Glutamatergic neuron (in vitro differentiated cells): Measurements from ENCODE around the gene IPO4. TPM values are rescaled to one million over a fixed set of nuclear protein-coding genes. Genes with fewer than 3 reads are reported as not detected.

Experiments used
- DNase-seq: peaks from one replicate; pipeline ENCODE4 v3.0.0; 2022
- H3K27ac Mint-ChIP-seq: one replicate; pipeline ENCODE4 v1.8.0; 2020; ENCODE audit warnings: mild to moderate bottlenecking, mixed read lengths, inconsistent platforms; ENCODE audit not compliant: unreplicated experiment
- H3K27me3 Mint-ChIP-seq: one replicate; pipeline ENCODE4 v1.8.0; 2020; ENCODE audit warnings: mild to moderate bottlenecking, moderate library complexity, mixed read lengths, inconsistent platforms; ENCODE audit not compliant: unreplicated experiment
- H3K36me3 Mint-ChIP-seq: one replicate; pipeline ENCODE4 v1.8.0; 2020; ENCODE audit warnings: mild to moderate bottlenecking, mixed read lengths, inconsistent platforms; ENCODE audit not compliant: unreplicated experiment
- H3K4me1 Mint-ChIP-seq: one replicate; pipeline ENCODE4 v1.8.0; 2020; ENCODE audit warnings: mild to moderate bottlenecking, low read depth, mixed read lengths, inconsistent platforms; ENCODE audit not compliant: unreplicated experiment
- H3K4me3 Mint-ChIP-seq: one replicate; pipeline ENCODE4 v1.8.0; 2020; ENCODE audit warnings: mild to moderate bottlenecking, mixed read lengths, inconsistent platforms; ENCODE audit not compliant: unreplicated experiment
- H3K9me3 Mint-ChIP-seq: one replicate; pipeline ENCODE4 v1.8.0; 2020; ENCODE audit warnings: mild to moderate bottlenecking, moderate library complexity, mixed read lengths, inconsistent platforms; ENCODE audit not compliant: unreplicated experiment
- CTCF ChIP-seq: fragments of 200-600 bp; sonication (generic); IDR thresholded peaks from one replicate; pipeline ENCODE4 v1.5.0; 2021; ENCODE audit not compliant: partially characterized antibody, unreplicated experiment
- long read RNA-seq: library from polyadenylated mRNA; unstranded; transcript quantifications from one replicate; pipeline ENCODE4 v2.0.0, GENCODE V29; 2020; ENCODE audit not compliant: unreplicated experiment
- total RNA-seq: library from RNA; stranded (reverse); fragmentation: NEBNext Ultra II Directional; extraction: Animal tissue kit (Norgen Biotek cat#: 25700); gene quantifications from one replicate; pipeline ENCODE4 v1.2.1, GENCODE V29; 2021; ENCODE audit not compliant: unreplicated experiment

IPO4 gene
- total RNA-seq = 25.5 TPM
- long read RNA-seq, partial matches to known transcripts = 0 of 2 reads
- long read RNA-seq, other reads (novel, unspliced or antisense) = 1 of 2 reads

- TF ChIP-seq CTCF = no peak
These were observed at the start of gene IPO4 for GRCh38 chr14:24188251-24189058. IPO4 (minus strand) TSS chr14:24188816; CDS start chr14:24188787, 29 bp downstream.

GRCh38 chr14:24238123-24238522 is 49.5 kb upstream of the IPO4 start:
- no peak for TF ChIP-seq CTCF
- DNase-seq = no peak
- Mint-ChIP-seq H3K27ac (no peak overlapping the region), H3K4me1 (peaks cover 9% of the 10 kb centered on the region), H3K36me3 (peaks cover 5% of the 10 kb centered on the region), H3K4me3 (no peak overlapping the region), H3K9me3 (peaks cover 8% of the 10 kb centered on the region), H3K27me3 (peaks cover 7% of the 10 kb centered on the region)

More at GRCh38 chr14:24188251-24189058, at the start of gene IPO4:
- no peaks in the 10 kb centered on the region for H3K4me1 Mint-ChIP-seq
- H3K9me3 Mint-ChIP-seq = peaks cover 5% of the 10 kb centered on the region
- H3K27ac Mint-ChIP-seq = peak within 1 kb of the TSS; percentile 68
- peak; percentile 93 for DNase-seq
- peak within 1 kb of the TSS; percentile 85 for H3K4me3 Mint-ChIP-seq
- peaks cover 3% of the 10 kb centered on the region for H3K27me3 Mint-ChIP-seq
- no peaks in the 10 kb centered on the region for H3K36me3 Mint-ChIP-seq

GRCh38 chr14:24237463-24237955 is 48.9 kb upstream of the IPO4 start:
- no peak overlapping the region for H3K4me3 Mint-ChIP-seq
- peaks cover 10% of the 10 kb centered on the region for H3K4me1 Mint-ChIP-seq
- H3K9me3 Mint-ChIP-seq = peaks cover 5% of the 10 kb centered on the region
- H3K27me3 Mint-ChIP-seq = peaks cover 6% of the 10 kb centered on the region
- H3K27ac Mint-ChIP-seq = no peak overlapping the region
- H3K36me3 Mint-ChIP-seq = peaks cover 5% of the 10 kb centered on the region
- DNase-seq = no peak
- no peak for TF ChIP-seq CTCF

- no peak overlapping the region for H3K27ac Mint-ChIP-seq
- H3K27me3 Mint-ChIP-seq = peaks cover 5% of the 10 kb centered on the region
- TF ChIP-seq CTCF = no peak
- no peak overlapping the region for H3K4me3 Mint-ChIP-seq
- no peak for DNase-seq
- peaks cover 5% of the 10 kb centered on the region for H3K36me3 Mint-ChIP-seq
- H3K4me1 Mint-ChIP-seq = peaks cover 10% of the 10 kb centered on the region
- H3K9me3 Mint-ChIP-seq = peaks cover 3% of the 10 kb centered on the region
These were observed 48.3 kb upstream of the IPO4 start for GRCh38 chr14:24236689-24237462.
